GM03348 (cell line): ENCODE measurements around the gene MRPS21.

Experiments used
- DNase-seq: peaks from one replicate; pipeline ENCODE4 v3.0.0; 2012; ENCODE audit warnings: low spot score

The MRPS21 gene

DNA sequence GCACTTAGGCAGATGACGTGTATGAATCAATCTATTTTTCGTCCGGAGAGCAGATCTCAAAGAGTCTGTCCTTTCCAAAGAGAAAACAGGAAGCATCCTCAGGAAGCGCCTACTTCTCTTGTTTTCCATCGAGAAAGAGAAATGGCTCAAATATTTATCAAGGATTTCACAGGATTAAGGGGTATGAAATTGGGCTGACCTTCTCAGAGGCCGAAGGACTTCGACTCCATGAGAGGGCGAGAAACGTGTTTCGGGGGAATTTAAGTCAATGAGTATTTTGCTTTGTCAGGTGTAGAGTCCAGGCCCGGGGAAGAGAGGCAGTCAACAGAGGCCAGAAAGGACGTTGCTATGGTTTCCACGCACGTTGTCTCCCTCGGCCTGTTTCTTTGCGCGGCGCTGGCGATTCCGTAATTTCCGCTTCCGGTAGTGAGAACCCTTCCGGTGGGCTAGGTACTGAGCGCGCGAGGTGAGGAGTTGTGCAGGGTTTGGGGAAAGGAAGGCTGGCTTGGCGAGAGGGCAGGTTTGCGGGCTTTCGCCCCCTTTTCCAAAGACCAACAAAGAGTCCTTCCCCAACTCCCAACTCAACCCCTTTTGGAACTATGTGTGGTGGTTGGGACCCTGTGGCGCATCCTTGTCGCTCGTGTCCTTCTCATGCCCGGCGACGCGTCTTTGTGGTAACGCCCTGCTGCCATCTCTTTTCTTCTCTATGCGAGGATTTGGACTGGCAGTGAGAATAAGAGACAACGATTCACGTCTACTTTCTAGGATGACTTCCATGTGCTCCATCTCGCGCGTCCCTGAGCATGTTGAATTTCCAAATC, at the start of gene MRPS21:
MRPS21 (plus strand) TSS at position 429 of the 821 bp plus-strand sequence. CDS start 506 bp downstream, outside the sequence.
- peak; percentile 91 for DNase-seq

GRCh38 chr1:150249936-150250335, 43.7 kb upstream of the MRPS21 start:
- no peak for DNase-seq

DNA sequence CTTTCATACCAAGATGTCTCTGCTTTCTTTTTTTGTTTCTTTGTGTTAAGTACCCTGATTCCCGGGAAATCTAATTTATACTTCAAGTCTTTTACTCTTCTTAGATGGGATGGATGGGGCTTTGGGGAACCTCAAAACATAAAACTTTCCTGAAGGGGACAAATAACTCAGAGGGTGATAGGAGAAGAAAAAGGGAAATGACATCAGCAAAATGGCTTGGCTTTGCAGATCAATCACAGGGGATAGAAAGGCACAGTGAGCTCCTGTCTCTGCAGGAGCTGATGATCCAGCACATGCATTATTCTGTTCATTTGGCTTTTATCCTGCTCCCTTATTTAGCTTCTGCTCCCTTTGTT, 37.5 kb upstream of the MRPS21 start:
- no peak for DNase-seq

GRCh38 chr1:150256554-150257341, 36.9 kb upstream of the MRPS21 start:
- DNase-seq: peak; percentile 42

DNA sequence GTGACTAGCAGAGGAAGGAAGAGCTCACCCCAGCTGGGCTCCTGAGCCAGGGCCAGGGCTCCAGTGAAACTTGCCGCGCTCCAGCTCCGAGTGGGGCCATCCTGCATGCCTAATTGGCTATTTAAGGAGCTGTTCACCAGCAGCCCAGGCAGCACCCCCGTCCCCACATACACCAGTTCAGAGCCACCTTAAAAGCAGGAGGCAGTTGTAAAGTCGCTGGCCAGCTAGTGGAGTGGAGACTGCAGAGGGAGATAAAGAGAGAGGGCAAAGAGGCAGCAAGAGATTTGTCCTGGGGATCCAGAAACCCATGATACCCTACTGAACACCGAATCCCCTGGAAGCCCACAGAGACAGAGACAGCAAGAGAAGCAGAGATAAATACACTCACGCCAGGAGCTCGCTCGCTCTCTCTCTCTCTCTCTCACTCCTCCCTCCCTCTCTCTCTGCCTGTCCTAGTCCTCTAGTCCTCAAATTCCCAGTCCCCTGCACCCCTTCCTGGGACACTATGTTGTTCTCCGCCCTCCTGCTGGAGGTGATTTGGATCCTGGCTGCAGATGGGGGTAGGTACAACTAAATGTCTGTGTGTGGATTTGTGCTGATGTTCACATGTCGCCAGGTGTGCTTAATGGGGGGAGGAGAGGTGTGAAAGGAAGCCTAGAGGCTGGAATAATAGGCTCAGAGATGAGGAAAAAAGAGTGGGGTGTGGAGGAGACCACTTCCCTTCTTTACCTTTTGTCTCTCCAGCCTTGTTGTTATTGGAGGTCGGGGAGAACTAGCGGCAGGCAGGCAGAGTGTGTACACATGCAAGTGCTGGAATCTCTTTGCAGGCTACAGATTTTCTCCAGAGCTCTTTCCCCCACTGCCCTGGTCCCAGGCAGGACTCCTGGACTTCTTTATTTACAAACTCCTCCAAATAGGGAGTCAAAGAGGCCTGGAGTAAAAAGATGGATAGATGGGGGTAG, 35.8 kb upstream of the MRPS21 start, which contains the start of gene CA14:
CA14 (plus strand) TSS at position 151 of the 962 bp plus-strand sequence; CDS start at position 506, 355 bp downstream.
- no peak for DNase-seq

DNA sequence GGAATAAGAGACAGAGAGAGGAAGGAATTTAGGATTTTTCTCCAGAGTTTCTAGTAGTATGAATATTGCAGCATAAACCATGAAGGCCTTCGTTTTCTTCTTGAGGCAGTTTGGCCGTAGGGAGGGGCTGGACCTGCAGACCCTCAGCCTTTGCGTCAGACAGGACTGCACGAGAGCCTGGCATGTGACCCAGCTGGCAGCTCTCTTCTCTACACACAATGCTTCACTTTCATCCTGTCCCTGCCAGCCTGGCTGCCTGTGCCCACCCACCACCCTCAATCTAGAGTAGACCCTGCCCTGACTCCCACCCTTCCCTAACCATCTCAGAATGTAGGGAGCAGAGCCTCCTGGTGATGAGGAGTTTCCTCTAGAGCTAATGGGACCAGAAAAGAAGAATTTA, 34.4 kb upstream of the MRPS21 start:
- DNase-seq: no peak

- DNase-seq: no peak
Measured at GRCh38 chr1:150259758-150260669, 33.6 kb upstream of the MRPS21 start.

- no peak for DNase-seq
Measured at GRCh38 chr1:150261367-150261766, 32.3 kb upstream of the MRPS21 start.

GRCh38 chr1:150262388-150263320, 31.0 kb upstream of the MRPS21 start:
- no peak for DNase-seq

DNA sequence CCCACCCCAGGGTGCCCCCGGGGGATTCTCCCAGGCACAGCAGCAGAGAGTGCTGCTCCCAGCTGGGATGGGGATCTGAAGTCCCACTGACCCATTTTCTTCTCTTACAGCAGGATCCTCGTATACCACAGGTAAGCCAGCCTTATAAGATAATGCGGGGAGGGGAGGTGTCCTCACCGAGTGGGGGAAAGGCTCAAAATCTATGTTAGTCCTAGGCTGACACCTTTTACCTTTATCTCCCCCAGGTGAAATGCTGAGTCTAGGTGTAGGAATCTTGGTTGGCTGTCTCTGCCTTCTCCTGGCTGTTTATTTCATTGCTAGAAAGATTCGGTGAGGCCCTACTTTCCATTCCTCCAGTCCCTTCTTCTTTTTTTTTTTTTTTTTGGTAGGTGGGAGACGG, 30.1 kb upstream of the MRPS21 start:
- no peak for DNase-seq

DNA sequence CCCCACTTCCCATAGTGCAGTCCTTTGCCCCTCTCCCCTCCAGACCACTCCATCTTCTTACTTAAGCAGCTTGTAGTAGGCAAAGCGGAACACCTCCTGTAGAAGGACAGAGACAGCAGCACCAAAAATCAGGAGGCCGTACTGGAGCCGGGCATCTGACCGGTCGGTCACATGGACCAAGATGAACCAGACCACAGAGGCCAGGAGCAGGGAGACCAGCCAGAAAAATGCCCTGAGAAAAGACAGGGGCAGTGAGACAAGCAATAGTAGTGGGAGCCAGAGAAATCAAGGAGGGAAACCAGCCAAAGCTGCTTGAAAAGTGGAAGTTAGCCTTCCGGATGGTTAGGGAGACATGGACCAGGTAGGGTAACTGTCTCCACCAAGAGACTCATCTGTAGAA, 25.8 kb upstream of the MRPS21 start:
- DNase-seq: no peak

DNA sequence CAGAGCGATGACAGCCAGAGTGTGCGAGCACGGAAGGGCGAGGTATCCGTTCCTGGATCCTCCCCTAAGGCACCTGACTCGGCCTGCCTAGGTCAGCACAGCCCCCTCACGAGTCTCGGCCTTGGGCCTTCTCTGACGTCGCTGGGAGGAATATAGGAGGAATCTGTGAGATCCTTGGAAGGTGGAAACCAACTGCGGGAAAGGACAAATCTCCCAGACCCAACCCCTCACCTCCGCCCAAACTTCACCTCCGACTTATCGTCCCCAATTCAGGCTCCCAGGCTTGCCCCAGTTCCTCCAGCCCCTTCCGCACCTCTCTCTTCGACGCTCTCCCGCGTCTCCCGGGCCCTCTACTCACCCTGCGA, 25.3 kb upstream of the MRPS21 start:
- DNase-seq: peak; percentile 27

DNA sequence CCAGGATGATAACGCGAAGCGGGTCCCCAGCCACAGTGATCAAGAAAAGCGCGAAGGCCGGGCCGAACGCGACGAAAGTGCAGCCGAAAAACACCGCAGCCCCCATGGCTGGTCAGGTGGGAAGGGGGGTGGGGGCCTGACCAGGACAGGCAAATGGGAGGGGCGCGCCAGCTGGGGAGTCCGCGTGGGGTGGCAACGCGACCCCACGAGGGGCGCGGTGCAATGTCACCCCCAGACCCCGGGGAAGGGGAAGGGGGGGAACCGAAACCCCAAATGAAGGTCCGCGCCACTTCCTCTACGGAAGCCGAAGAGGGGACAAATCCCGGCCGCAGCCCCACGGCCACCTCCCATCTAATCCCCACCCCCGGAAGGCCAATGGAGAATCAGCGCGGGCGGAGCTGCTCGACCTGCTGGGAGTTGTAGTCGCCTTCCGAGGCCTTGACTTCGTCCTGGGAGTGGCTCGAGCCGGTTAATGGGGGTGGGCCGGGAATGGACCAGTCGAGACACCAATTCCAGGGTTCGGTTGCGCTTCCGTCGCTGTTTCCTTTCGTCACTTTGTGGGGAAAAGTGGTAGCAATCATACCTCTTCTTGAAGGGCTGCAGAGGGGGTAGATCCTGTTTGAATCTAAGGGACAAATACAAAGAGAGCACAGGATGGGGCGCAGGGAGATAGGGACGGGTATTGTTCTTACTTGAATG, 24.8 kb upstream of the MRPS21 start, which contains the start of gene APH1A:
APH1A (minus strand) TSS at position 312 of the 699 bp plus-strand sequence; CDS start at position 106, 206 bp downstream.
- DNase-seq: peak; percentile 98

GRCh38 chr1:150269451-150269850, 24.2 kb upstream of the MRPS21 start:
- no peak for DNase-seq

DNA sequence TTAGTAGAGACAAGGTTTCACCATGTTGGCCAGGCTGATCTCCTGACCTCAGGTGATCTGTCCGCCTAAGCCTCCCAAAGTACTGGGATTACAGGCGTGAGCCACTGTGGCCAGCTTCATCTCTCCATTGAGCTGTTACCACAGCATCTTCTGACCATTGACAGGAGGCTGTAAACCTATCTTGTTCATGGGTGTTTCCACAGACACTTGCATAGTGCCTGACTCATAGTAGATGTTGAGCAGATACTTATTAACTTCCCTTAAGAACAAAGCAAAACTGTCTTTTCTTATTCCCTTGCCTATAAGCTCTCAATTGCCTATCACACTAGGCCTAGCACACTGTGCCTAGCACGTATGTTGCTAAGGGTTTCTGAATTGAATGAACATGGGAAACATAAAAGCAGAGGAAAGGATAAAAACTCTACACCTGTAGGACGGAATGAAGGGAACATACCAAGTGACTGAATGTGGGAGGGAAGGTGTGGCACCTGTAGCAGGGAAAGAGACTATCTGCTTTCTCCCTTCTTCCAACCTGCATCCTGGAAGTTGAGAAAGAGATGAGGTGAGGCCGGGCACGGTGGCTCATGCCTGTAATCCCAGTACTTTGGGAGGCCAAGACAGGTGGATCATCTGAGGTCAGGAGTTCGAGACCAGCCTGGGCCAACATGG, 22.2 kb upstream of the MRPS21 start:
- DNase-seq: no peak

GRCh38 chr1:150273311-150273710, 20.4 kb upstream of the MRPS21 start:
- DNase-seq: no peak

GRCh38 chr1:150280138-150280707, 13.4 kb upstream of the MRPS21 start:
- no peak for DNase-seq

GRCh38 chr1:150281221-150281757, 12.4 kb upstream of the MRPS21 start:
- DNase-seq: peak; percentile 66
